RCC 7860 (cell line): ENCODE data around the gene TAPT1.
A peak's percentile ranks its signal among the peaks of the same experiment; 100 is the strongest.
"Not testable (repeated sequence)": the region's sequence is repeated elsewhere in the genome, so short reads cannot be mapped to it uniquely, and the experiment has no call there.

ENCODE experiments used
- DNase-seq: peaks from one replicate; pipeline ENCODE4 v3.0.0-alpha.2; 2015; ENCODE audit warnings: low spot score
- FAIRE-seq: peaks from 2 replicates; lab custom pipeline; 2012; peaks lifted over from hg19 to GRCh38; lab: Jason Lieb, UNC

Gene TAPT1, protein sequence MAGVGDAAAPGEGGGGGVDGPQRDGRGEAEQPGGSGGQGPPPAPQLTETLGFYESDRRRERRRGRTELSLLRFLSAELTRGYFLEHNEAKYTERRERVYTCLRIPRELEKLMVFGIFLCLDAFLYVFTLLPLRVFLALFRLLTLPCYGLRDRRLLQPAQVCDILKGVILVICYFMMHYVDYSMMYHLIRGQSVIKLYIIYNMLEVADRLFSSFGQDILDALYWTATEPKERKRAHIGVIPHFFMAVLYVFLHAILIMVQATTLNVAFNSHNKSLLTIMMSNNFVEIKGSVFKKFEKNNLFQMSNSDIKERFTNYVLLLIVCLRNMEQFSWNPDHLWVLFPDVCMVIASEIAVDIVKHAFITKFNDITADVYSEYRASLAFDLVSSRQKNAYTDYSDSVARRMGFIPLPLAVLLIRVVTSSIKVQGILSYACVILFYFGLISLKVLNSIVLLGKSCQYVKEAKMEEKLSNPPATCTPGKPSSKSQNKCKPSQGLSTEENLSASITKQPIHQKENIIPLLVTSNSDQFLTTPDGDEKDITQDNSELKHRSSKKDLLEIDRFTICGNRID

DNA sequence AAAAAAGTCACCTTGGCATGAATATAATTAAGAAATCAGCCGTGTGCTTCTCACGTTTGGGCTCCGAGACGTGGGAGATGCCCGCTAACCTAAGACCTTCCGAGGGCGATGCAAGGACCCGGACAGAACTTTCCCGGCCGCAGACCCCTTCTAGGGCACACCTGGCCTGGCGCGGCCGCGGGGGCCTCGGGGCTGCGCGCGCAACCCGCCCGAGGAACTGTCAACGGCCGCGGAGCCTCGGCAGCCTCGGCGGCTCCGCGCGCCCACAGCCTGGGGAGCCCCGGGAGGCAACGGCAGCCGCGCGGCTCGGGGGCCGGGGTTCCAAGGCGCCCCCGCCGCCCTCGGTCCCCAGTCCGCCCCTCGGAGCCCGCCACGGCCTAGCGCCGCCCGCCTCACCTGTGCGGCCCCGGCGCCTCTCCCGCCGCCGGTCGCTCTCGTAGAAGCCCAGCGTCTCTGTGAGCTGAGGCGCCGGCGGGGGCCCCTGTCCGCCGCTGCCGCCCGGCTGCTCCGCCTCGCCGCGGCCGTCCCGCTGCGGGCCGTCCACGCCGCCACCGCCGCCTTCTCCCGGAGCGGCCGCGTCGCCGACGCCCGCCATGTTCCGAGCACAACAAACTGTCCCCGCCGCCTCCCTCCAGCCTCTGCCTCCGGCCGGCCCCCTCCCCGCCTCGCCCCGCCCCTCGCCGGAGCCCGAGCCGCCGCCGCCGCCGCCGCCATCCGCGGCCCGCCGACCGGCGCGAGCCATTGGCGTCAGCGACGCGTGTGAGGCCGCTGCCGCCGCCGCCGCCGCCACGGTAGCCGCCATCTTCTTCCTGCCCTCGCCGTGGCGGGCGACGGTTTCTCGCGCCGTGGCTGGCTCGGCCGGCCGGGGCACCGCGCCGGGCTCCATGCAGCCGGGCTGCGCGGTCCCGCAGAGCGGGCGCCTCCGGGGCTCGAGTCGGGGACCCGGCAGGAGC lies at the start of gene TAPT1:
Gene TAPT1, minus strand, starts transcription at position 609 of the 953 bp plus-strand sequence. Its CDS starts 14 bp downstream, at position 595.
- DNase-seq: peak; percentile 36
- no peak for FAIRE-seq

DNA sequence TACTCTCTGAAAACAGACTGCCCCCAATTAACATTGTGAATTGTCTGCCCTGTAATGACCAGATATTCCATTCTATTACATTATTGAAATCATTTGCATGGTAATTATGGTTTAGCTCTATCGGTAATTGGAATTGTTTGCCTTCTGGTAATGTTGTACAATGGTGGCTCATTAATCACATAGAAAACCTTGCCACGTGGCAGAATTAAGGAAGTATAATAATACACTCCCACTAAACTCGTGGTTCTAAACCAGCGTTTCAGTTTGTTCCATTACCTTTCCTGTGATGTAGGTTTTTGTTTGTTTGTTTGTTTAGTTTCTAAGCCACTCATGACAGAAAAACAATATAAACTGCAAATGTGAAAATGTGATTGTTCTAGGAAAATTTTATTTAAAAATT lies 45.1 kb upstream of the TAPT1 start:
- DNase-seq (no peak), FAIRE-seq (no peak)

DNA sequence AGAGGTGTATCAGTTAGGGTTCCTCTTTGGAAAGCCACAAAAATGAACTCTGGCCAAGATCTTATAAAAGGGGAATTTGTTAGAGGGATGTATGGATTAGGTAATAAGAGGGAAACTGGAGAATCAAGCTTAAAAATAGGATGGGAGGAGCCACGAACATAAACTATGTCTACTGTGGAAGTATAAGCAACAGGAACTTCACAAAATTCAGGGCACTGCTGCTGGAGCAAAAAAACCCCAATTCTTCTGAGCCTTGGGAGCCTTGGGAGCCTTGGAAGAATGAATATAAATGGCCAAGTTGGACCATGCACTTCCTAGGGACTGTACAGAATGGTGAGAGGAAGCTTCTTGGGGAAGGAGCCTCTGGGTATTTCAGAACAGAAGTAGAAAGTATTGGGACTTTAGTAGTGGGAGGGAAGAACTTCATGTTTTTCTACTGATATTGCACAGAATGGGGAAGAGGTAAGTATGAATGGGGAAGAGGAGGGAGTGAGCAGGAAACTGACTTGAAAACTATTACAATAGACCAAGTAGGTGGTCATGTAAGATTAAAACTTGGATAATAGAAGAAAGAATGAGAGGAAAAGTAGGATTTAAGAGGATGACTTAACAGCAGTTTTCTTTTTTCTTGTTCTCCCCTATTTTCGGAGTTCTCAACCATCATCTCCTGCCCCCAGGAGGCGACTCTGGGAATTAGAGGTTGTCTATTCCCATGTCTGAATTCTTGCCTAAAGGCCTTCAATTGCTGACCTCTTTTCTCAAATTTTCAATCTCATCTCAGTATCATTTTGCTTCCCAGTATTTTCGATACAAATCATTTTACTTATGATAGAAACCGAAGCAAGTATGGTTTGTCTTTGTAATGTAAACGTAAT lies 44.4 kb upstream of the TAPT1 start:
- no peak for FAIRE-seq
- no peak for DNase-seq

DNA sequence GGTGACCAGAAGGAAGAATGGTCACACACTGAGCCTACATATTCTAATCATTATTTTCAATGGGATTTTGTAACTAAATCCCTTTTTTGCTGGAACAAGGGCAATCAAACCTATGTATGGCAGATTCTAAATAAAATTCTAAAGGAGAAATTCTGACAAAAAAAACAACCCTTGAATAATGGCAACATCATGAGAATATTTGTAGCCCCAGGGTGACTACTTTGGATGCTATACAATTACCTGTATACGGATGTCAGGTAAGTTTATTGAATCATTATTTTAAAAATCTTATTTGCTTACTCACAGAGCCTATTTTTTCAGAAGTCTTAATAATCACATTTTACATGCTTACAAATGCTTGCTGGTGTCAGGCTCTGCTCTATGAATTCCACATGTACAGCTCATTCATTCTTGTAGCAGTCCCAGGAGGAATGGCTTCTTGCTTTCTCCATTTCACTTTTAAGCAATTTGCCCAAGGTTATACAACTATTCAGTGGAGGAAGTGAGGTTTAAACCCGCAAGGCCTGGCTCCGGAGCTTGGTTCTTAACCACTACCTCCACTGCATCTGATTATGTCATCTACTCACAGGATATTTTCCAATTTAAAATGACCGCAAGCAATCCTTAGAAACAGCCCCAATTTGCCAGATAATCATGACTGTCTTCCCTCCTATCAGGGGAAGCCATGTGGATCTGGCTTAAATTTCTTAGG lies 43.6 kb upstream of the TAPT1 start:
- FAIRE-seq: not testable (repeated sequence)
- DNase-seq: peak; percentile 25

DNA sequence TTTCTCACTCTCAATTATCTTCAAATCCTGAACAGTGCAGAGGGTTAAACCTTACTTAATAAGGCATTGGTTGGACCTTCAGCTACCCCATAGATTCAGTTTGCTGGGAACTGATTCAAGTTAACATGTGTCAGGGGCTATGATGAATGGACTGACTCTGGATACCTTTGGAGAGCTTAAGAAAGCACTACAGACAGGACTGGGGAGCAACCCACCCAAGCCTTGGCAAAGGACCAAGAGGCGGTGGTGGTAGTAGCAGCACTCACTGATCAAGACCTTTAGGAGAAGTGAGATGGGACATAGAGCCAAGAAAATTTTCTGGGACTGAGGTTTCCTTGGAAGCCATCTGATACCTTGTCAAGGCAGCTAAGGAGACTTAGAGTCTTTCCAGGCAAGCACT lies 43.0 kb upstream of the TAPT1 start:
- FAIRE-seq: no peak

DNA sequence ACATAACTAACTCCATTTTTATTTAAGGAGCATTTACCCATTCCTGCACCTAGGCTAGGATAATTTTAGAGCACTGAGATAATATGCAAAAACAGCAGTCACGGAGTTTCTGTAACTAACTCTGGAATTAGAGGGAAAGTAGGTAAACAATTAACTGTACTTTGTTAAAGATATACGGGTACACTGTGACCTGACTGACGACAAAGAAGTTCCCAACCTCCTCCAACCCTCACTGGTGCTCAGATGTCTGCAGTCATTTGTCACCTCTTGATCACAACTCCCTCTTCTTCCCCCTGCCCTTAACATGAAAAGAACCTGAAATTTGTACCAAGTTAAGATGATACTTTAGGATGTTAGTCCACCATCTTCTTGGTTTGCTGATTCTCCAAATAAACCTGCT lies 42.0 kb upstream of the TAPT1 start:
- DNase-seq (no peak), FAIRE-seq (no peak)

More for the DNA sequence above, 43.0 kb upstream of the TAPT1 start:
- DNase-seq: no peak

DNA sequence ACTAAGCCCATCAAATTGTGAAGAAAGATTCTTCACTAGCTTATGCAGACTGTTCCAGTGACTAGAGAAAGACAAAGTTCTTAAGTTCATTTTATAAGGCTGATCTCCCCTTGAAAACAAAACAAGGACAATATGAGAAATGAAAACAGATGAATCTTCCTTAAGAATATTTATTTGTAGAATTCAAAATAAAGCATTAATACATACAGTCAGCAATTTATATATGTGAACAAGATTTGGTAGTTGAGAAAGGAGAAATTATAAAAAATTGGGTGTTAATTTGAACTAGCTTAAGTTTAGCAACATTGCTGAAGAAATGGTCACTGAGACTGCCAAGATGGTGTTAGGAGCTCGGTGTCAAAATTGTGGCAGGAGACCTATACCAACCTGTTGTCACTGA lies 41.4 kb upstream of the TAPT1 start:
- no peak for FAIRE-seq
- DNase-seq: no peak

DNA sequence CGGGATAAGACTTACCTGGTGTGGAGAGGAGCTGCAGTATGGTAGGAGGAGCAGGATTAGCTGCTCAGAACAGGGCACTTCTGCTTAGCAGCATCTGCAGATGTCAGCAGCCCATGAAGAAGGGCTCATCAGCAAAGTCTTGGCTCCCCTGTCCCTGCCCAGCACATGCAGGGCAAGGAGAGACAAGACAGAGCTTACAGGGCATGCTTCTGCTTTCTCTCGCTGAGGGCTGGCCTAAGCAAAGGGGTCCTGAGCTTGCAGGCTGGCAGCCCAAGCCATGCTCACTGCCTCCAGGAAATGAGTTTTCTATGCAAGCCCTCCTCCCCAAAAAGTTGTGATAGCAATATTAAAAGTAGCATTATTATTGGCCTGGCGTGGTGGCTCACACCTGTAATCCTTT lies 39.5 kb upstream of the TAPT1 start:
- FAIRE-seq: no peak

DNA sequence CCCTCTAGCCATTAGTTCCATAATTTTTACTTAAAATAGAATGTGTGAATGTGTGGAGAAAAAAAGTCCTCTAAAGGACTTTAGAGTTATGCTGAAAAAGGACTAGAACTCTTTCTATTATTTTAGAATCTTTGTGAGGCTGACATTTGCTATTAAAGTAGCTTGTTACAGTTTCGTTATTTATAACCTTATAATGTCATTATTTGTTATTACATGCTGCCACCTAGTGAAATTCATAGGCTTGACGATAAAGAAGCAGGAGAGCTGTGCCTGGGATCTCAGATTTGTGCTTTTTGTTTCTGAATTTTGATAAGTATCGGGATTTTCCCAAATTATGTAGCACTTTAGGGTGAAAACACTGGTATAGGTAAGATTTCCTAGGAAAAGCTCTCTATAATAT lies 38.5 kb upstream of the TAPT1 start:
- peak; percentile 36 for DNase-seq
- peak; percentile 79 for FAIRE-seq

More for the DNA sequence above, 39.5 kb upstream of the TAPT1 start:
- no peak for DNase-seq

DNA sequence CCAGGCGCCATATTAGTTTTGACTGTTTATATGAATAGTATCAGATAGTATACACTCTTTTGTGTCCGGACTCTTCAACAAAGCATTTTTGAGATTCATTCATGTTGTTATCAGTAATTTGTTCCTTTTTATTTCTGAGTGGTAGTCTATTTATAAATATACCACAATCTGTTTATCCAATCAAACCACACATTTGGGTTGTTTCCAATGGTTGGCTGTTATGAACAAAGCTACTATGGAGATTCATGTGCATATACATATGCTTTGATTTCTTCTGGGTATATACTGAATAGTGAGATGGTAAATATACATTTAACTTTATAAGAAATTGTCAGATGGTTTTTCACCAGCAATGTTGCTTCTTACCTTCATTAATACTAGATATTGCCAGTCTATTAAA lies 36.8 kb upstream of the TAPT1 start:
- FAIRE-seq: no peak
- DNase-seq: no peak

DNA sequence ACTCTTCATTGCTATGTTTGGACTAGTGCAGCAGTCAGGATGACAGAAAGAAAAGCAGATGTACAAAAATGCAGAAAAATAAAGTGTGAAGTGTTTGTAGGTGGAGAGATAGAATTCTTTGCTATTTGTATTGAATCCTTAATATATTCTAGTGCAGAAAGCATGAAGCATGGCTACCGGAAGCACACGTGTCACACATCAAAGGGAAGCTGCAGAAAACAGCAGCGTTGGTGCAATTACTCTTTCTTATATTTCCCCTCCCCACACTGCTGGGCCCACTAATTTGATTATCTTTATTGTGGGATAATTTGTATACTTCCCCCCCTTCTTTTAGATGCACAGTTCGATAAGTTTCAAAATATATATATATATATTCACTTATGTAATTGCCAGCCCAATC lies 35.9 kb upstream of the TAPT1 start:
- DNase-seq: no peak
- FAIRE-seq: no peak

DNA sequence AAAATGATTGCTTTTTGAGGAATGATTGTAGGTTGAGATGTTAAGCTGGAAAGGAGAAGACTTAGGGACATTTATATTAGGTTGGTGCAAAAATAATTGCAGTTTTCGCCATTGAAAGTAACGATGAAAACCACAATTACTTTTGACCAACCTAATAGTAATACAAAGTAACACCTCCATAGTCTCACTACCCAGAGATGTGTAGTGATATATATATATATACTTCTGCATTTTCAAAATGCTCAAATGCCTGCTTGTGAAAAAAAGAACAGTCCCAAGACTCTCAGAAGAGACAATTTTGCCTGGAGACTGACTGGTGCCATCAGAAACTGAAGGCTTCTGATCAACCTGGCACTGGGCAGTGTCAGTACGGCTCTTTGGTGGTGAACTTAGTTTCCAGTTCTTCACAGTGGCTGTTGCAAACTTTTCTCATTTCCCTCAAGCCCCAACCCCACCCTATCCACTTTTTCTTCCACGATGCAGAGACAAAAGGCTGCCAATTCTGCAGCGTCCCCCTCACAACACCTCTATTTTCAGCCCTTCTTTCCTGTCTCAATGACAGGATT lies 35.1 kb upstream of the TAPT1 start:
- DNase-seq (no peak), FAIRE-seq (no peak)

DNA sequence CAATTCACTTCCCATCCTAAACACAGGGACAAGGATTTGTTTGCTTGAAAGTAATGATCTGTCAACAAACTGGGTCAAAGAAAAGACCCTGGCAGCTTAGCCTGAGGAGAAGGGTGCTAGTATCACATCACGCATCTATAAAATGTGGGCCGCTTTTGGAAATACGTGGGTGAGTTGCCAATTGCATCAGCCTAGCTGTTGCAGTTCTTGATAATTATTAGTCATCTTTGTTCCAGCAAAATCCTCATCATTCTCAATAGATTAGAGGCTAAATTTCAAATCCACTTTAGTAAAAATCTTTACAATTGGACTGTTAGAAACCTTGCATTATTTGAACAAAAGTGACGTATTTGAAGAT lies 33.6 kb upstream of the TAPT1 start:
- DNase-seq (no peak), FAIRE-seq (no peak)

DNA sequence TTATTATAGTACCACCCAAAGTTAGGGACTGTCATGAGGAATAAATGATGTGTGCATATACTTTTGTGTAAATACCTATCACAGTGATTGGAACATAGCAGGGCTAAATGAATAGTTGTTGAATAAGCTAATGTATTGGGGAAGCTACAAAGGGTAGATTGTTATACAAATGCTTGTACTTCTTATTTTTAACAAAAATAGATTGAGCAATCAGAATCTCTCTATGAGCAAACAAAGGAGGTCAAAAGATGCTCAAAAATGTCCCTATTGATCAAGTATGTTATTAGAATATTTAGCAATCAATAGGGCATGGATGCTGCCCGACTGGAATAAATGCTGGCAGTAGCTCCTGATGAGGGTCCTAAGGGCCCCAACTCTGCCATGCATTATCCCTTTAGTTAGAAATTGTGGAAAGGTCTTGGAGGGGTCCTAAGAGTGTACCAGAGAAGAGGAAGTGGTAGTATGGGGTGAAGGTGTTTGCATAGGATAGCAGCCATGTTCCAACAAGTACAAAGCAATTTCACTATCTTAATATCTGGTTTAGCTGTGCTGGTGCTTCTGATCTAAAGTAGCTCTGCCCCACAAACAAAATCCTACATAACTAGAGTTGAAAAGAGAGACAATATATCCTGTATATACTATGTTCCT lies 33.1 kb upstream of the TAPT1 start:
- FAIRE-seq (no peak), DNase-seq (no peak)

DNA sequence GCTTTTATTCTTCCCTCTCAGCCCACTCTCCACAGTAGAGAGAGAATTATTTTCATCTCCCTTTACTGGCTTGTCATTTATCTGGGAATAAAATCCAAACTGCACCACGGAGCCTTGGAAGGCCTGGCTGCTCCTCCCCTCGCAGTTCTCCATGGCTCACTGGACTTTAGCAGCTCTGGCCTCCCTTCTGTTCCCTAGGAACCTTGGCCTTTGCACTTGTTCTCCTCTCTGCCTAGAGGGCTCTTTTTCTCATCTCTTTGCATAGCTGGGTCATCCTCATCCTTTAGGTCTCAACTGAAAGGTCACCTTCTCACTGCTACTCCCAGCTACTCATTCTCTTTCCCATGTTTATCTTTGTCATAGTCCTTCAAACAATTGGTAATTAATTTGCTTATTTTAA lies 31.3 kb upstream of the TAPT1 start:
- no peak for DNase-seq

DNA sequence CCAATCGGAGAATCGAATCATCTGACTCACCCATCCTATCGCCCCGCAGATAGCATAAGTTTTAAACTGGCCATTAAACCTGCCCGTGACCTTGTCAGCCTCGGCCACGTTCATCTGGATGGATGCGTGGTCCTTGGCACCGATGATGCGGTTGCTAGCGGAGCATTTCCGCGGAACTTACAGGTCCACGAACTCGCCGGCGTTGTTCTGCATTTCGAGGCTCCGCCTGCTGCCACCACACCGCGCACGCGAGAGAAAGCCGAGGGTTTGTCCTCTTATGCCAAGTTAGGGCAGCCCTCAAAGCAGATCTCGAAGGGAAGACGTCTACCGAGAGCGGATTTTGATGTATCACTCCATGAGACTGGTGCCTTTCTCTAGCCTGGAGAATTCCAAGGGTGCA lies 30.1 kb upstream of the TAPT1 start:
- FAIRE-seq: no peak
- DNase-seq: no peak

More for the DNA sequence above, 31.3 kb upstream of the TAPT1 start:
- no peak for FAIRE-seq

DNA sequence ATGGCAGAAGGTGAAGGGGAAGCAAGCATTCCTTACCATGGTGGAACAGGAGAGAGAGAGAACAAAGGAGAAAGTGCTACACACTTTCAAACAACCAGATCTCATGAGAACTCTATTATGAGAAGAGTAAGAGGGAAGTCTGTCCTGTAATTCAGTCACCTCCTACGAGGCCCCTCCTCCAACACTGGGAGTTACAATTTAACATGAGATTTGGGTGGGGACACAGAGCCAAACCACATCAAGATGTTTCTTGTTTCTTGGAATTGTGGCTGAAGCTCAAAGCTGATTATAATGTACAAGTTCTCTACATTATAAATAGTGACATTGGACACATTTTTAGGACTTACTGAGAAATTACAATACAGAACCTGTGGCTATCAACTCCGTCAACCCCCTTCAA lies 29.5 kb upstream of the TAPT1 start:
- FAIRE-seq (no peak), DNase-seq (no peak)

DNA sequence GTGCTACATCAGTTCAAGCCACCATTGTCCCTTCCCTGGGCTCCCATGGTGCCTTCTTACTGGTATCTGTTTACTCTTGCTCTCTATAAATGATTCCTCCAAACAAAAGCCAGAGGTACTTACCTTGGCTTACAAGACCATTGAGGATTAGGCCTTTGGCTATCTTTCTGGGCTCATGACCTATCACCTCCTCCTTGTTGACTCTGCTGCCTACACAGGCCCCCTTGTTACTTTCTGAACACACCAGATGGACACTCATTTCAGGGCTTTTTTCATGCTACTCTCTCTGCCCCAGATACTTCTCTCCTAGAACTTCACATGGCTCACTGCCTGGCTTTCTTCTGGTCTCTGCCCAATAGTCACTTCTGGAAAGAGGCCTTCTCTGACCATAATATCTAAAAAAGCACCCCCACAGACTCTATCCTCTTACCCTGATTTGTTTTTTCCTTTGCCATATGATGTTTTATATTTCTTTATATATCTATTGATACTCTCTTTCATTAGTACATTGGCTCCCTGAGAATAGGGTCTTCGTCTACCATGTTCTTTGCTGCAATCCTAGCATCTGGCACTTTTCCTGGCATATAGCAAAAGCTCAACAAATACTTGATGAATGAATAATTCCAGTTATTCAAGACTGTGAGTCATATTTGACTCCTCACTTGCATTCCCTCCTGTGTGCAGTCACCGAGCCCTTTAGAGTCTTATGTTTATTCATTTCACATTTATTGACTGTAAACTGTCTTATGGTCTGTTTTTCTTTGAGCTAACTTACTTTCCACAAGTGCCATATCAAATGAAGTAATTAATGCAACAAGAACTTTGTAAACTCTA lies 27.1 kb upstream of the TAPT1 start:
- peak; percentile 66 for DNase-seq

More for the DNA sequence above, 27.1 kb upstream of the TAPT1 start:
- FAIRE-seq: peak; percentile 87
